ENCODE results near the gene POU2F2. TPM values are rescaled to one million over a fixed set of nuclear protein-coding genes. Genes with fewer than 3 reads are reported as not detected.

POU2F2 gene
- total and polyA plus RNA-seq, 9 of the 15 experiments (the other 6 are each of a cell fraction or from before 2014, with no cell fraction given) = 0.03 to 0.68 (median 0.14) TPM

DNA sequence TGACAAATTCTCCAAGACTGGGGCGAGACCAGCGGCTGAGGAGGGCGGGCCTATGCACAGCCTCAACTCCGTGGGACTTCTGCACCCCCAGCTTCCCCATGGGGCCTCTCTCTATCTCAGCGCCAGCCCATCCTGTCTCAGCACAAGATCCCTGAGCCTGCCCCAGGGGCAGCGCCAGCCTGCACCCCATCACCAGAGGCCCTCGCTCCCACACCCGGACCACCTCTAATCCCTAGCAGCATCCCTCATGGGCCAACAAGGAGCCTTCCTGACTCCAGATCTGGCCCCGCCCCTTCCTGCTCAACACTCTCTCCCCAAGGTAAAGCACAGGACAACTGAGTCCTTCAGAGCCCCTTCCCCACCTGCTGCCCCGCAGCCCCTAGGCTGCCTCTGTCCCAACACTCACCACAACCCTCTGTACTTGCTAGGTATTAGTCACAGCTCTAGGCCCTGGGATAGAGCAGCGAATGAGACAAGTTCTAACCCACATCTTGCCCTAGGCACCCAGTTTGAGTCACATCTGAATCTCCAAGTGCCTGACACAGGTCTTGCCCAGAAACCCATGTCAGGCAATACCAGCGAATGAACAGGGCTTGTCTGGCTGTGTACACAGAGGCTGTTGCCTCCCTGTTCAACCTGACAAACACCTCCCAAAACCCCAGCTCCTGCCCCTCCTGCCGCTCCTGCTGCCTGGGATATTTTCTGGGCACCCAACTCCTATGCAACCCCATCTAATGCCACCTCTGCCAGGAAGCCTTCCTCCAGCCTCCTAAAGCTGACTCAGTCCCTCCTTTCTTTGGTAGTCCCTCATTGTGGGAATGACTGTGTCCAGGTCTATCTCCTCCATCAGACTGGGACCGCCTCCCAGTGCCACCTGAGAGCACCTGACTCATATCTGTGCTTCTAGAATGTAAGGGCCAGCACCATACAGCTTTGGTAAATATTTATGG, 80.8 kb downstream of the POU2F2 start:
- Histone ChIP-seq H3K9me3 (replicated peaks; ENCODE audit: control insufficient read depth, insufficient read depth, low read depth, low read length) (no peaks in the 10 kb centered on the region), H4K20me1 (replicated peaks; ENCODE audit: control insufficient read depth, insufficient read depth, low read length) (no peaks in the 10 kb centered on the region), H3K36me3 (ENCODE audit: control insufficient read depth, insufficient read depth, low read length) (no peaks in the 10 kb centered on the region), H3K79me2 (ENCODE audit: control insufficient read depth, insufficient read depth, low read length) (no peaks in the 10 kb centered on the region), H3K4me2 (ENCODE audit: insufficient read depth, low read length) (no peak overlapping the region), H2AFZ (ENCODE audit: low read depth, low read length) (no peak overlapping the region), H3K4me3 (no peak overlapping the region), H3K9me1 (ENCODE audit: control insufficient read depth, insufficient read depth, low read length) (no peaks in the 10 kb centered on the region), H3K4me1 (replicated peaks in 1 of 2; ENCODE audit: control insufficient read depth in 2 of 2, insufficient read depth in 2 of 2, low read length in 2 of 2) (peaks cover 10 to 12% of the 10 kb centered on the region in 2 experiments; a peak in 3 of 5 replicates), H3K9ac (ENCODE audit: insufficient read depth in 1 of 2, low read depth in 2 of 2, low read length in 2 of 2) (no peak overlapping the region), H3K27ac (ENCODE audit: extremely low read depth, low read depth, low read length) (no peak overlapping the region), H3K27me3 (ENCODE audit: control insufficient read depth in 2 of 2, insufficient read depth in 2 of 2, low read length in 2 of 2) (peaks cover 27 to 46% of the 10 kb centered on the region in 2 experiments)
- in situ Hi-C loops (cut with MboI) (no loop called here), intact Hi-C loops (cut with micrococcal nuclease) (no loop called here)
- no peak for FAIRE-seq
- DNase-seq (ENCODE audit: extremely low read depth in 1 of 4, low spot score in 3 of 4) = no peak
- no peak; the same call in 2 of the 3 replicates for ATAC-seq
- BruUV-seq (replicated peaks) = no TSS peak
- 21% methylated on average over 12 of the region's 14 CpGs for WGBS (ENCODE audit: insufficient coverage, low coverage, missing lambda C conversion rate)
- TF ChIP-seq GTF2B (IDR thresholded peaks at IDR 0.05; ENCODE audit: extremely low read depth, insufficient read length) = no peak
- no peak for TF ChIP-seq MCM7 (IDR thresholded peaks at IDR 0.05)
- no peak for TF ChIP-seq PHF21A (IDR thresholded peaks at IDR 0.05; ENCODE audit: borderline replicate concordance, low read depth)
- TF ChIP-seq, protein P1, sequence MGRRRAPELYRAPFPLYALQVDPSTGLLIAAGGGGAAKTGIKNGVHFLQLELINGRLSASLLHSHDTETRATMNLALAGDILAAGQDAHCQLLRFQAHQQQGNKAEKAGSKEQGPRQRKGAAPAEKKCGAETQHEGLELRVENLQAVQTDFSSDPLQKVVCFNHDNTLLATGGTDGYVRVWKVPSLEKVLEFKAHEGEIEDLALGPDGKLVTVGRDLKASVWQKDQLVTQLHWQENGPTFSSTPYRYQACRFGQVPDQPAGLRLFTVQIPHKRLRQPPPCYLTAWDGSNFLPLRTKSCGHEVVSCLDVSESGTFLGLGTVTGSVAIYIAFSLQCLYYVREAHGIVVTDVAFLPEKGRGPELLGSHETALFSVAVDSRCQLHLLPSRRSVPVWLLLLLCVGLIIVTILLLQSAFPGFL (CRISPR knock-in tag; IDR thresholded peaks at IDR 0.05) = no peak
- ChIA-PET CTCF (ENCODE audit: low intra/inter-chr PET ratio) (no interaction called here), POLR2A (interaction anchor here (0.6 to 0.9 kb wide), 2 partner anchors 89 to 215 kb away, joined by 3 read pairs; no protein-coding TSS in a partner anchor)

All from K562 (cell line).